Measurements from ENCODE around the gene LGALS16.
"Not testable (repeated sequence)": the region's sequence is repeated elsewhere in the genome, so short reads cannot be mapped to it uniquely, and the experiment has no call there.

LGALS16 gene

DNA sequence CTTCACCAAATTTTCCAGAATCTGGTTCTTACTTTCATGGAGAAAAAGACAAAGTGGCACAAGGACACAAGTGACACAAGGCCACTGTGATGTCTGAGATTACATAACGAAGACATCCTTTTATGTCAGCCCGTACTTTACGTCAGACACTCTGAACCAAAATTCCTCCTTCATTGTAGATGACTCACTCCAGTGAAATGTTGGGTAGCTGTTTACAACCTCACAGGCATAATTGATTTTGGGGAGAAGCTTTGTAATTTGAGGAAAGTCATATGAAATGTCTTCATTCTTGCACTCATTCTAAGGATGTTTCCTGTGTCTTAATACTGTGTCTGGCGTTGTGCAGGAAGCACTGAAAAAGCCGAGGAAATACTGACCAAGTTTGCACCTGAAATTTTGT is 28.6 kb downstream of the LGALS16 start:
- Histone ChIP-seq H3K27me3 (replicated peaks; ENCODE audit: control insufficient read depth, insufficient read depth, low read length) (no peaks in the 10 kb centered on the region), H3K4me3 (replicated peaks; ENCODE audit: low read depth, low read length) (no peak overlapping the region), H3K36me3 (ENCODE audit: control insufficient read depth, insufficient read depth, low read length) (peaks cover 7% of the 10 kb centered on the region)
- no peak for DNase-seq (ENCODE audit: extremely low read depth, insufficient read length)
- TF ChIP-seq, protein P1, sequence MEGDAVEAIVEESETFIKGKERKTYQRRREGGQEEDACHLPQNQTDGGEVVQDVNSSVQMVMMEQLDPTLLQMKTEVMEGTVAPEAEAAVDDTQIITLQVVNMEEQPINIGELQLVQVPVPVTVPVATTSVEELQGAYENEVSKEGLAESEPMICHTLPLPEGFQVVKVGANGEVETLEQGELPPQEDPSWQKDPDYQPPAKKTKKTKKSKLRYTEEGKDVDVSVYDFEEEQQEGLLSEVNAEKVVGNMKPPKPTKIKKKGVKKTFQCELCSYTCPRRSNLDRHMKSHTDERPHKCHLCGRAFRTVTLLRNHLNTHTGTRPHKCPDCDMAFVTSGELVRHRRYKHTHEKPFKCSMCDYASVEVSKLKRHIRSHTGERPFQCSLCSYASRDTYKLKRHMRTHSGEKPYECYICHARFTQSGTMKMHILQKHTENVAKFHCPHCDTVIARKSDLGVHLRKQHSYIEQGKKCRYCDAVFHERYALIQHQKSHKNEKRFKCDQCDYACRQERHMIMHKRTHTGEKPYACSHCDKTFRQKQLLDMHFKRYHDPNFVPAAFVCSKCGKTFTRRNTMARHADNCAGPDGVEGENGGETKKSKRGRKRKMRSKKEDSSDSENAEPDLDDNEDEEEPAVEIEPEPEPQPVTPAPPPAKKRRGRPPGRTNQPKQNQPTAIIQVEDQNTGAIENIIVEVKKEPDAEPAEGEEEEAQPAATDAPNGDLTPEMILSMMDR (IDR thresholded peaks at IDR 0.05; ENCODE audit: insufficient read depth, low read length, poor library complexity, severe bottlenecking), result no peak

DNA sequence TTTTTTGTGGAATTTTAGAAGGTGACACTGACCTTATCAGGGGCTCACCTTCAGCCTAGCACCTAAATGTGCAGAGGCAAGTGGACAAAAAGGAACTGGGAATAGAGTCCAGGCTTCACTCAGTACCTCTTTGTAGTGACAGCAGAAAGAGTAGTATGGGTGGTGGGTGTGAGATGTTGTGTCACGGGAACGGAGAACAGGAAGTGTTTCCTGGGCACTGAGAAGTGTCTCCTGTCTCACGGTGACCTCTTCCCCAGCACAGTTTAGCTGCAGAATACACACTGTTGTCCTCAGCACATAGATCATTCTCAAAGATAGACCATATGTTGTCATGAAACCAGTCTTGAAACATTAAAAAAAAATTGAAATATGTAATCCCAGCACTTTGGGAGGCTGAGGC is 31.0 kb downstream of the LGALS16 start:
- TF ChIP-seq, protein P1 (IDR thresholded peaks at IDR 0.05; ENCODE audit: insufficient read depth, low read length, poor library complexity, severe bottlenecking), result no peak
- H3K27me3 ChIP-seq (replicated peaks; ENCODE audit: control insufficient read depth, insufficient read depth, low read length), result no peaks in the 10 kb centered on the region
- H3K4me3 ChIP-seq (replicated peaks; ENCODE audit: low read depth, low read length), result no peak overlapping the region
- no peak for DNase-seq (ENCODE audit: extremely low read depth, insufficient read length)
- peaks cover 7% of the 10 kb centered on the region for H3K36me3 ChIP-seq (ENCODE audit: control insufficient read depth, insufficient read depth, low read length)

DNA sequence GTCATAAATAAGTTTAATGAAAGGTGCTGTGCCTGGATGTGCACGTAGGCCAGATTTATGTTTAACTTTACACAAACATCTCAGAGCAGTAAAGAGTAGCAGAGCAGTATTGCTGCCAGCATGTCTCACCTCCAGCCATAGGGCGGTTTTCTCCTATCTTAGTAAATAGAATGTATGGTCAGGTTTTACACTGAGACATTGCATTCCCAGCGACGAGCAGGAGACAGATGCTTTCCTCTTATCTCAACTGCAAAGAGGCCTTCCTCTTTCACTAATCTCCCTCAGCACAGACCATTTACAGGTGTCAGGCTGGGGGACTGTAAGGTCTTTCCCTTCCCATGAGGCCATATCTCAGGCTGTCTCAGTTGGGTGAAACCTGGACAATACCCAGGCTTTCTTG is 32.9 kb downstream of the LGALS16 start:
- not testable (repeated sequence) for DNase-seq (ENCODE audit: extremely low read depth, insufficient read length); H3K36me3 ChIP-seq (ENCODE audit: control insufficient read depth, insufficient read depth, low read length); H3K4me3 ChIP-seq (replicated peaks; ENCODE audit: low read depth, low read length); H3K27me3 ChIP-seq (replicated peaks; ENCODE audit: control insufficient read depth, insufficient read depth, low read length)

DNA sequence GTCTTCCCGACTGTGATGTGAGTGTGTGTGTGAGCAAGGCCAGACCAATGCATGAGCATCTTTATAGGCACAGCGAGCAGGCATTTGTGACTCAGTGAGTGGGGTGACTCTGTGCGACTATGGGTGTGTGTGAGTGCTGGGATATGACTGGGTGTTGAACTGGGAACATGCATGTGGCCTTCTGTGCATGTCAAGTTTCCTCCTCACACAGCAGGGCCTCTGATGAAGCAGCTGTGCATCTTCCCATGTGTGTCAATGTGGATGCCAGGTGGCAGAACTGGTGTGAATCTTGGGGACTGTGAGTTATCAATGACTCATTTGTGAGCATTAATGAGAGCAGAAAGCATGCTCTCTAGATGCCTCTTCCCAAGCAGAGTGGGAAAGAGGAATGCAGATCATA is 36.5 kb downstream of the LGALS16 start:
- TF ChIP-seq, protein P1 (IDR thresholded peaks at IDR 0.05; ENCODE audit: insufficient read depth, low read length, poor library complexity, severe bottlenecking), result no peak
- DNase-seq (ENCODE audit: extremely low read depth, insufficient read length), result no peak
- Histone ChIP-seq H3K36me3 (ENCODE audit: control insufficient read depth, insufficient read depth, low read length) (no peaks in the 10 kb centered on the region), H3K27me3 (replicated peaks; ENCODE audit: control insufficient read depth, insufficient read depth, low read length) (no peaks in the 10 kb centered on the region), H3K4me3 (replicated peaks; ENCODE audit: low read depth, low read length) (no peak overlapping the region)

DNA sequence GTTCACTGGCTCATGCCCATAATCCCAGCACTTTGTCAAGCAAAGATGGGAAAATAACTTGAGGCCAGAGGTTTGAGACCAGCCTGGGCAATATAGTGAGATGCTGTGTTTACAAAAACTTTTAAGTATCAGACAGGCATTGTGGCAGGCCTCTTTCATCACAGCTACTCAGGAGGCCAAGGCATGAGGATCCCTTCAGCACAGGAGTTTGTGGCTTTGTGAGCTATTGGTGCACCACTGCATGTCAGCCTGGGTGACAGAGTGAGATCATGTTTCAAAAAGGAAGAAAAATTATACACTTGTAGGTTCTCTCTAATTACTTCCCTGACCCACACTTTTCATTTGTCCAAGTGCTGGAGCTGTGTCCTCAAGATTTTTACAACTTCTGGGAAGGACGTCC is 37.1 kb downstream of the LGALS16 start:
- H3K36me3 ChIP-seq (ENCODE audit: control insufficient read depth, insufficient read depth, low read length), result no peaks in the 10 kb centered on the region
- TF ChIP-seq, protein P1 (IDR thresholded peaks at IDR 0.05; ENCODE audit: insufficient read depth, low read length, poor library complexity, severe bottlenecking), result no peak
- DNase-seq (ENCODE audit: extremely low read depth, insufficient read length), result no peak
- H3K27me3 ChIP-seq (replicated peaks; ENCODE audit: control insufficient read depth, insufficient read depth, low read length), result no peaks in the 10 kb centered on the region
- H3K4me3 ChIP-seq (replicated peaks; ENCODE audit: low read depth, low read length), result no peak overlapping the region

DNA sequence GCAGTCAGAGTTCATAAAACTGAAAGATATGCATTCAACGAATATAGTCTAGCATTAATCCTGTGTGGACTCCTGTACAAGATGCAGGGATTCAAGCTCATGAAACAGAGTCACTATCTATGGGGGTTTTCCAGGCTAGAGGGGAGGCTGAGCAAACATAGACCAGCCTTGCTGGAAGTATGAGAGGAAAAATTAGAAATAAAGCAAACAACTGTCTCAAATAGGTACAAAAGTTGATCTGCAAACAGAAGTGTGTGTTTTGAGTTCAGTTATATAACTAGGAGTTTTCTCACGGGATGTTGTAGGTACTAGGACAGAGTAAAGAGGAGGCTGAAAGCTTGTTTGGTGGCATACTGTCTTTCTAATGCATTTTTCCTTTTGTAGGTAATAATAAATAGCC is 40.0 kb downstream of the LGALS16 start:
- Histone ChIP-seq H3K4me3 (replicated peaks; ENCODE audit: low read depth, low read length) (no peak overlapping the region), H3K36me3 (ENCODE audit: control insufficient read depth, insufficient read depth, low read length) (no peaks in the 10 kb centered on the region), H3K27me3 (replicated peaks; ENCODE audit: control insufficient read depth, insufficient read depth, low read length) (no peaks in the 10 kb centered on the region)
- TF ChIP-seq, protein P1 (IDR thresholded peaks at IDR 0.05; ENCODE audit: insufficient read depth, low read length, poor library complexity, severe bottlenecking), result no peak
- DNase-seq (ENCODE audit: extremely low read depth, insufficient read length), result no peak
